Brain microvascular endothelial cell (primary cell): Measurements from ENCODE around the gene FAF2.

Experiments used
- DNase-seq: peaks from one replicate; pipeline ENCODE4 v3.0.0-alpha.2; 2020
- H3K27ac ChIP-seq: fragments of 250-450 bp; sonication (Bioruptor Pico); 2 replicates; pipeline ENCODE4 v1.5.1; 2020; ENCODE audit warnings: mild to moderate bottlenecking, moderate library complexity
- H3K27me3 ChIP-seq: fragments of 250-450 bp; sonication (Bioruptor Pico); replicated peaks from 2 replicates; pipeline ENCODE4 v1.5.1; 2020; ENCODE audit warnings: mild to moderate bottlenecking
- H3K36me3 ChIP-seq: fragments of 250-450 bp; sonication (Bioruptor Pico); replicated peaks from 2 replicates; pipeline ENCODE4 v1.5.1; 2020; ENCODE audit warnings: mild to moderate bottlenecking
- H3K4me3 ChIP-seq: 2 replicates; pipeline ENCODE4 v1.5.1; 2011; ENCODE audit warnings: low read depth, mild to moderate bottlenecking, control low read depth, low read length, moderate library complexity
- in situ Hi-C: cut with HindIII; loops from 2 replicates; pipeline ENCODE4 v1.10.0; 2017; ENCODE audit warnings: low sequenced_read_pairs, low pct_ligation_motif_present
- TF ChIP-seq, protein P1 (sequence below): IDR thresholded peaks from 2 replicates; pipeline ENCODE4 v1.5.1; 2011; ENCODE audit warnings: low read depth, mild to moderate bottlenecking, moderate library complexity, low read length, control low read depth, inconsistent platforms; ENCODE audit errors: missing control alignments

FAF2 gene

DNA sequence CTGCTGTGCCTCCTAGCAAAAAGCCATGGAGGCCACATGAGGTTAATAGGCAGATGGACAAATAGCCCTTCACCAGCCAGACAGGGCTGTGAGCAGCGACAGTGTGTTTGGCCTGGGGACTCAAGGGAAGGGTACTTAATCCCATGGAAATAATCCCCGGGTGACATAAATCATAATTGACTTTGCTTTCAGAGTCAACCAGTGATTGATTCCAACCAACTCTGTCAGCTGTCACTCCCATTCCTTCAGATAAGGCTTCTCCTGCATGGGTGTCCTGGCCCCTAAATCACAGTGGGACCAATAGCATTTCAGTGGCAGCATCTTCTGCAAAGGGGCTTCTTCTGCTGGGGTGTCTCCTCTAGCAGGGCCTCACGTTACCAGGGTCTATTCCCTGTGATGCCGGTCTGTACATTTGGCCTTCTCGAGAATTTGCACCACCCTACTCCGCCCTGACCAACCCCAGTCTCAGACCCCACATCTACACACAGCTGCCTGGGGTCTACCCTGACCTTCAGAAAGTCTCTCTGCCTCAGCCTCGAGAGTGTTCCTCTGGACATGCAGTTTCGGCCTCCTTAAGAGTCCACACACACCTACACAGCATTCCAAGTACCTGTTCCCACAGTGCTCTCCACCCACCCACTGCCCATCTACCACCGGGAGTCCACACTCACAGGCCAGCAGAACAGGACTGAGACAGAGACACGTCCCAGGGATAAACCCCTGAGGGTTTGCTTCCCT, 35.5 kb upstream of the FAF2 start:
- no peak overlapping the region for H3K27ac ChIP-seq
- H3K36me3 ChIP-seq: no peaks in the 10 kb centered on the region
- TF ChIP-seq, protein P1, sequence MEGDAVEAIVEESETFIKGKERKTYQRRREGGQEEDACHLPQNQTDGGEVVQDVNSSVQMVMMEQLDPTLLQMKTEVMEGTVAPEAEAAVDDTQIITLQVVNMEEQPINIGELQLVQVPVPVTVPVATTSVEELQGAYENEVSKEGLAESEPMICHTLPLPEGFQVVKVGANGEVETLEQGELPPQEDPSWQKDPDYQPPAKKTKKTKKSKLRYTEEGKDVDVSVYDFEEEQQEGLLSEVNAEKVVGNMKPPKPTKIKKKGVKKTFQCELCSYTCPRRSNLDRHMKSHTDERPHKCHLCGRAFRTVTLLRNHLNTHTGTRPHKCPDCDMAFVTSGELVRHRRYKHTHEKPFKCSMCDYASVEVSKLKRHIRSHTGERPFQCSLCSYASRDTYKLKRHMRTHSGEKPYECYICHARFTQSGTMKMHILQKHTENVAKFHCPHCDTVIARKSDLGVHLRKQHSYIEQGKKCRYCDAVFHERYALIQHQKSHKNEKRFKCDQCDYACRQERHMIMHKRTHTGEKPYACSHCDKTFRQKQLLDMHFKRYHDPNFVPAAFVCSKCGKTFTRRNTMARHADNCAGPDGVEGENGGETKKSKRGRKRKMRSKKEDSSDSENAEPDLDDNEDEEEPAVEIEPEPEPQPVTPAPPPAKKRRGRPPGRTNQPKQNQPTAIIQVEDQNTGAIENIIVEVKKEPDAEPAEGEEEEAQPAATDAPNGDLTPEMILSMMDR: no peak
- no peak for DNase-seq
- in situ Hi-C loops: no loop called here
- no peaks in the 10 kb centered on the region for H3K27me3 ChIP-seq
- no peak overlapping the region for H3K4me3 ChIP-seq

DNA sequence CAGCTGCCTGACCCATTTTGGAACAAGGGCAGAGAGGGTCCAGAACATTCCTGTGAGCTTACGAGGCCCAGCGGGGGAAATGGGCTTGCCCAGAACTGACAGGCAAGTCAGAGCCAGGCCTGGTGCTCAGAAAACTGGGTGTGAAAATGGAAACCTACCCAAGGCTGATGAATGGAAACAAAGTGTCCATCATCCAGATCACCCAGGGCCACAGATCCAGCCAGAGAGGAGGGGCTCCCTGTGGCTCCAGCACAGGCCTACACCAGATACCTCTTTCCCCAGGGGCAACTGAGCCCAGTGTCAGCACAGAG, 35.0 kb upstream of the FAF2 start:
- Histone ChIP-seq H3K4me3 (no peak overlapping the region), H3K27ac (no peak overlapping the region), H3K36me3 (no peaks in the 10 kb centered on the region), H3K27me3 (no peaks in the 10 kb centered on the region)
- in situ Hi-C loops: no loop called here
- DNase-seq: peak; percentile 32
- TF ChIP-seq, protein P1: no peak

DNA sequence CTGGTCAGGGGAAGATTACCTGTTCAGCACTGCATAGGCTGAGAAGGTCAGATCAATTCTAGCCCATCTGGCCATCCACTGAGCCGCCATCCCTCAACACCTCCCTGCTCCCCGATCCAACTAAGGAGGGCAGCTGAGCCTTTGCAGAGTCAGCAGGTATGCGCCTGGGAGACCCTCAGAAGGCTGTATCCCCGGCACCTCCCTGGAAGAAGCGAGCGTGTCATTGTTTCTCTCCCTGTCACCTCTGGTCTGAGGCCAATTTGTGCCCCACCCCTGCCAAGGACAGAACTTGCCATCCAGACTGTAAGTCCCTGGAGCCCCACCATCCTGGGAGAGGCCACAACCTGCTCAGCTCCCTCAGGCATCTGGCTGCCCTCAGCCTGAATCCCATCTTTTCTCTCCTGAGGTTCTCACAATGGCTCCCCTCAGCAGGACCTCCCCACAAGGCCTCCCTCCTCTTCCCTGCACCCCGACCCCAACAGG, 34.4 kb upstream of the FAF2 start:
- Histone ChIP-seq H3K36me3 (no peaks in the 10 kb centered on the region), H3K27me3 (no peaks in the 10 kb centered on the region), H3K4me3 (no peak overlapping the region), H3K27ac (no peak overlapping the region)
- in situ Hi-C loops: no loop called here
- TF ChIP-seq, protein P1: no peak
- no peak for DNase-seq

DNA sequence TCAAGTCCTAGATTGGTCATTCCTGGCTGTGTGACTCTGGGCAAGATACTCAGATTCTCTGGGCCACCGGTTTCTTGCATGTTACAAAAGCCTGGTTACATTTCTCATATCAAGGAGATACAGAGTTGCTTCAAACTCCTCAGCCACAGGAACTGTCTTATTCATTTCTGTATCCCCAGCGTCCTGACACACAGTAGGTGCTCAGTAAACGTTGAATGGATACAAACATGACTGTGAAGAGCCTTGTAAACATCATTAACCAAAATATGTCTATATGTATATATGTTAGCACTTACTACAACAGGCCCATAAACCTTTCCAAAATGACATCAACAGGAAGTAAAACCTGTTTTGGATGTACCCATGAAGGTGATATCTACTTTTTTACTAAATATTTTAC, 33.5 kb upstream of the FAF2 start:
- in situ Hi-C loops: no loop called here
- TF ChIP-seq, protein P1: no peak
- Histone ChIP-seq H3K4me3 (no peak overlapping the region), H3K27me3 (no peaks in the 10 kb centered on the region), H3K36me3 (no peaks in the 10 kb centered on the region), H3K27ac (no peak overlapping the region)
- no peak for DNase-seq

DNA sequence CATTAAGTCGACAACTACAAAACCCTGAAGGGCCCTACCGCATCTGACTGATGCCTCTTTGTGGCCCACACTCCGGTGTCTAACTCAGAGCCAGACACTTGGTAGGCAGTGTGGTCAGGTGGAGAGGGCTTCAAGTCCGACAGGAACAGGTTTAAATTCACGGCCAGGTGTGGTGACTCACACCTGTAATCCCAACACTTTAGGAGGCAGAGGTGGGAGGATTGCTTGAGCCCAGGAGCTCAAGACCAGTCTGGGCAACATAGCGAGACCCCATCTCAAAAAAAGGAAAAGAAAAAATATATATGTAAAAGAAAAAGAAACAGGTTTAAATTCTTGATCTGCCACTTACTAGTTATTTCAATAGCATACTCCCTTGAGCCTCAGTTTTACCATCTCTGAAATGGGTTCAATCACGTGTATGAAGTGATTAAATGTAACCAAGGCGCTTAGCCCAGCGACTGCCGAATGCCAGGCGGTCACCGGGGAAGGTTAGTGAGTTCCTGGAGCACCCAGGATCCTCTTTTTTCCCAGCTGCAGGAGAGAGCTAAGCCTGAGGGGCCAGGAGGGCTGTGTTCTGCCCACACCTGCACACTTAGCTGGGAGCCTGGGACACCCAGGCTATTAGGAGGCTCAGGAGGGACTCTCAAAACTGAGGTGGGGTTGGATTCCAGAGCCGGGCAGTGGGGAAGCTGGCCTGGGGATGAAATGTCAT, 32.8 kb upstream of the FAF2 start:
- H3K27me3 ChIP-seq: no peaks in the 10 kb centered on the region
- no peaks in the 10 kb centered on the region for H3K36me3 ChIP-seq
- TF ChIP-seq, protein P1: no peak
- H3K27ac ChIP-seq: no peak overlapping the region
- no peak for DNase-seq
- in situ Hi-C loops: no loop called here
- H3K4me3 ChIP-seq: peak overlapping the region; percentile 73
